Embryonic facial prominence (tissue), 1 donor: Measurements from ENCODE around the gene TP63.

Source experiments
- DNase-seq: peaks from one replicate; pipeline ENCODE4 v3.0.0-alpha.2; 2016; ENCODE audit errors: extremely low spot score

Gene TP63

DNA sequence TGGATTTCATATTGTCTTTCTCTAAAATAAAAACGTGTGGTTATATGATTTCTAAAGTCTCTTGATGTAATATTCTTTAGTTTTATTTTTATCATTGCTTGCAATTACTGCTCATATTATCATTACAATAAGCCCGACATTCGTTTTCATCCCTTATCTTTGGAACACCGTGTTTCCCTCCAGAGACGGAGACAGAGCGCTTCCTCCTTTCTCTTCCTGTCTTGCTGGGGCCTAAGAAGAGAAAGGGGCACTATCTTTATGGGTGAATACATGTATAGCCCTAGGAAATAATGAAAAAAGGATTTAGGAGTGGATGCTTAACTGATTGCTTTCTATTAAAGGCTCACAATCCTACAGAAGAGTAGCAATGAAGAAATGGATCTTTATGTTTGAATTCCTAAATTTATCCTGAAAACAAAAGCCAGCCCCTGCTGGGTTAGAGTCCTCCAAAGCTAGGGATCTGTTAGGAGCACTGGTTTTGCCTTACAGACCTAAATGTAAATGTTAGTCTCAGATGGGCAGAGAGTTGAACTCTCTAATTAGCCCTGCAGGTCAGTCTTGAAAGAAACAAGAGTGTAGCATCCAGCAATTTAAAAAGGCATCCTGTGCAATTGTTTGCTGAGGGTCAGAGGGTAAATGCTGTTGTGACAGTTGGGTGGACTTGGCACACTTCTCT is 145.1 kb downstream of the TP63 start:
- DNase-seq = no peak

DNA sequence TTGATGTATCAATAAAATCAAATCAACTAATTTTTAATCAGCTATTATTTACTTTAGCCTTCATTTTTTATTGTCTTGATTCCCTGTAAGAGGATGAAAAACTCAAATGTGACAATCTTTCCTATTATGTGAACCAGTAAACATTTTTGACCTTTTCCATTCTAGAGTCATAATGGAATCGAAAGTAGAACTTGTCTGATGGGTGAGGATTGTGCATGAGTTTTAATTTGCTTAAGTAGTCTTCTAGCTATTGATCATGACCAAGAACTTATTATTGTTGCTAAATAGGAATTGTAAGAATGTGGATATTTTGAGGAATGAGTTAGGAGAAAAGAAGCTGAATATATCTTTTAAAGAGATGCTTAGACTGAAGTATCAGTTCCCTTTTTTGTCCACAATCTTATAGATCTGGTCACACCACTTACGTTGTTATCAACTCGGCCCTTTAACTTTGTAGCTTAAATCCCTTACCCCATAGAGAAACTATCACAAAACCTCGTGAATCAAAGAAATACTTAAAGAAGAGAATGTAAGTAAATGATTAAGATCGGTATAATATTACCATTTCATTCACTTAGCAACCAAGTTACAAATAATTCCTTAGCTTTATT is 147.3 kb downstream of the TP63 start:
- no peak for DNase-seq

DNA sequence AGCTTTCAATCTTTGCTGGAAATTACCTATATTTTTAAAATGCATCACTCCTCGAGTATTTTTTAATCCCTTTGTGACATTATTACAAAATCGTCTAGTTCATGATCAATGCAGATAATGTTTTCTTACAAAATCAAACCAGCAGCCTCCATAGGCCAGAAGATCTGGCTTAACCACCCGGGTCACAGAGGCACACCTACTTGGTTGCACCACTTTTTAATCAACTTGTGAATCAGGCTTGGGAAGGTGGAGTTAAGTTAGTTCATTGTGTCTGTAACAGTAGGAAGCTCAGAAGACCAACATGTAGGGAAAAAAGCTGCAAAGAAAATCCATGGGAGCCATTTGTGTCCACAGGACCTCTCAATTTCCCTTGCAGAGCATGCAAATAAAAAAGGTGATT is 148.0 kb downstream of the TP63 start:
- no peak for DNase-seq

- no peak for DNase-seq
Measured at GRCh38 chr3:189780546-189781270, 149.5 kb downstream of the TP63 start.

- no peak for DNase-seq
Measured at GRCh38 chr3:189781415-189781814, 150.2 kb downstream of the TP63 start.

DNA sequence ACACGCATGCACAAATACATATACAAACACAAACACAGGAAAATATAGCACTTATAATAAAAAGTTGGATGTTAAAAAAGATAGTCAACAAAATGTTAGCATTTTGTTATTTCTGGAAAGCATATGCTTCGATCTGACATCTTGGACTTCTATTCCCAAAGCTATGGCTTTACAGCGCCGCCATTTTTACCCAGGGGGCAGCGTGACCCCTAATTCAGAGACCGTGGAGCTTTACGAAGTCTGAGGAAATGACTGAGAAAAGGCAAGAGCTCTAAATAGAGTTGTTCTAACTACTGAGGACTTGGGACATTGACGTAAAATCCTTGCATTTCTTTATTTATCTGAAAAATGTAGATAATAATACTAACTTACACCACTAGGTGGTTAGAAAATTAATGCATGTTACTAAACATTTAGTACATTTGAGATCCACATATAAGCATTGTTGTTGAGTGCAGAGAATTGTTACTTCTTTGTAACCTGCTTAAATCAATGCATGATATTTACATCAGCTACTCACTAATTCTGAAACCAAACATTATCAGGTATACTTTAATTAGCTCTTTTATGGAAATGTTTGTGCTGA is 155.4 kb downstream of the TP63 start:
- no peak for DNase-seq

GRCh38 chr3:189787191-189787590 is 156.0 kb downstream of the TP63 start:
- DNase-seq = no peak

DNA sequence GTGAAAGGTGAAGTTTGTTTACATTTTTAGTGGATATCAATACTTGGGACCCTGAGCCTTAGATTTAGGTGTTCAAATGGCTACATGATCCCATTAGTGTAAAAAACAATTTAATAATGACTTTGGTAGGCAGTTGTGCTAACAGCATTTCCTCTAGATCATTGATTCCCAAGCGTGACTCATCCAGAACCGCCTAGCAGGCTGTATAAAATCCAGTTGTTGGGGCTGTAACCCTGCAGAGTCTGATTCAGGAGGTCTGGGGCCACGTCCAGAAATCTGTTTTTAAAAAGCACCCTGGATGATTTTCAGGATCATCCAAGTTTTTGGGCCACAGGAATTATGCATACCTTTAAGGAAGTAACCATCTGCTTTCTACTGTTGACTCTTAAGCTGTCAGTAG is 156.4 kb downstream of the TP63 start:
- no peak for DNase-seq

DNA sequence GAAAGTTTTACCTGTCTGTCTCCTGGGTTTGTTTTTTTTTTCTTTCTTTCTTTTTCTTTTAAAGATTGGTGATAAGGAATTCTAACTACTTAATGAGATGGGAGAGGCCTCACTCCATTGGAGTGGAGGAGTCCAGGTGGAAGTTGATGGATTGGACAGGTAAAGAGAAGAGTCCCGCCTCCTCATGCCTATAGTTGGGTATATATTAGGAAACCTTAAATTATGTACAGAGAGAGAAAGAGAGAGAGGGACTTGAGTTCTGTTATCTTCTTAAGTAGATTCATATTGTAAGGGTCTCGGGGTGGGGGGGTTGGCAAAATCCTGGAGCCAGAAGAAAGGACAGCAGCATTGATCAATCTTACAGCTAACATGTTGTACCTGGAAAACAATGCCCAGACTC is 158.2 kb downstream of the TP63 start:
- DNase-seq = no peak

DNA sequence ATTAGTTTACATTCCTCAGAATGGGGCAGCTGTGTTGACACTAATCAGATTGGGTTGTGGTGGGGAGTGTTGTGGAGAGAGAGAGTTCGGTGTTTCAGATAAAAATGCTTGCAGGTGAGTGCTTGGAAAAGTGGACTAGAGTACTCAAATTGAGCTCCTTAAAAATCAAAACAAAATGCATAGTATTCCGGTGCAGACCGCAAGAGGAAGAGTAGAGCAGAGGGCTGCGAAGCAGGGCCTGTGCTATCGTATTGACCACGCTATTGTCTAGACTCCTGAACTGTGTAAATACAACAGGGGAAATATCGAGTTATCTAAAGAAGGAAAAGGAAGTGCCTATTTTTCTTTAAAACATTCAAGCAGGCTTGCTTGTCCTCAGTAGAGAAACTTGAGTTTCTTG is 159.5 kb downstream of the TP63 start:
- DNase-seq = no peak

GRCh38 chr3:189792046-189792929 is 161.1 kb downstream of the TP63 start:
- DNase-seq = no peak

- DNase-seq = no peak
Measured at GRCh38 chr3:189794518-189794917, 163.3 kb downstream of the TP63 start.

DNA sequence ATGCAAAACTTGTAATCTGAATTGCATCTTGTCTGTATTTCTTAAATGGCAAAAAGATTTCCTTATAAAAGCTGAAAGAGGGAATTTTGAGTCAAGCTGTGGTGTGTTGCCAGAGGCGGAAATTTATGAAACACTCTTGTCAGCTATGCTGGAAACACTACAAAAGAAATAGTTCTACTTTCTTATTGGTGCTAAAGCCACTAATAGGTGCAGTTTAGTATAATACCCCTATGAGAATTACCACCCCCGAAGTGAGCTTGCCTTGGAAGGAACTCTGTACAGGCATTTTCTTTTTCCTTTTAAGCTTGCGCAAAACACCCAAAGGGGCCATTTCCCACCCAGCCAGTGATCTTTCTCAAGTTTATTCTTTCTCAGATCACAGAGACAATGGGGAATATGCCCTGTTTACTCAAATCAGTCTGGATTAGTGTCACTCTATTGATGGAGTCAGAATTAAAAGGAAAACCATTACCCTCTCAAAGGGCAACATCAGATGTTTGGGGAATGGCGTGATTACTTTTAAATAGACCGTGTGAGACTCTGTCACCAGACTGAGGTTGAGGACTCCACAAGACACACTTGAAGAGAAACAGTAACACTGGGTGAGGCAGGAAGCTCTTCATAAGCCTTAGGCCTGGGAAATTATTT is 166.0 kb downstream of the TP63 start:
- no peak for DNase-seq

DNA sequence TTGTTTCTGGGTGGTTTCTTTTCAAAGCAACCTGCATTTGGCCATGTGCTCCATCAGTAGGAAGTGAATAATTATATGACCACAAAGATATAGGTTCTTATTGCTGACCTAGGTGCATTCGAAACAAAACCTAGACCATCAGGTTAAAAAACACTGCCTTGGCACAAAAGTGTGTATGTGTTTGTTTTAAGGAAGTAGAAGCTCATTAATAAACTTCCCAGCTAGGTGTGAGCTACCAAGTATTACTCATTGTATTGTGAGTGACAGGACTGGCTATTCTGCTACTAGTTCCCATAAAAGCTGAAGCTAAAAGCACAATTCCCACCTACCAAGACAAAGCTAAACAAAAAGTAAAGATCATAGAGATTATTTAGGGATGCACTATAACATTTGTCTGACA is 168.2 kb downstream of the TP63 start:
- DNase-seq = no peak

DNA sequence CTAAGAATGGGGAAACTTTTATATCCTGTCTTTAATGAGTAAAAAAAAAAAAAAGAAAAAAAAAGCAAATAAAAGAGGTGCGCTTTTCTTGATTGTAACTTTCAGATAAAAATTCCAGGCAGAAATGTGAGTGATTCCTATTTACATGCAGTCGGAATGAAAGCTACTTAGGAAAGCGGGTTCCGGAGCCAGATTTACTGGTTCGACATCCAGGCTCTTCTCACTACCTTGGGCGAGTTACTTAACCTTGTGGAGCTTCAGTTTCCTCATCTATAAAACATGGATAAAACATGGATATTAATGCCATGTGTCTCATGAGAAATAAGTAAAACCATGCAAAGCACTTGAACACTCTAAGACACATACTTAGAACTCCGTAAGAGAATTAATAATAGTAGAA is 169.2 kb downstream of the TP63 start:
- DNase-seq = no peak

- DNase-seq = no peak
Measured at GRCh38 chr3:189803254-189803653, 172.1 kb downstream of the TP63 start.

DNA sequence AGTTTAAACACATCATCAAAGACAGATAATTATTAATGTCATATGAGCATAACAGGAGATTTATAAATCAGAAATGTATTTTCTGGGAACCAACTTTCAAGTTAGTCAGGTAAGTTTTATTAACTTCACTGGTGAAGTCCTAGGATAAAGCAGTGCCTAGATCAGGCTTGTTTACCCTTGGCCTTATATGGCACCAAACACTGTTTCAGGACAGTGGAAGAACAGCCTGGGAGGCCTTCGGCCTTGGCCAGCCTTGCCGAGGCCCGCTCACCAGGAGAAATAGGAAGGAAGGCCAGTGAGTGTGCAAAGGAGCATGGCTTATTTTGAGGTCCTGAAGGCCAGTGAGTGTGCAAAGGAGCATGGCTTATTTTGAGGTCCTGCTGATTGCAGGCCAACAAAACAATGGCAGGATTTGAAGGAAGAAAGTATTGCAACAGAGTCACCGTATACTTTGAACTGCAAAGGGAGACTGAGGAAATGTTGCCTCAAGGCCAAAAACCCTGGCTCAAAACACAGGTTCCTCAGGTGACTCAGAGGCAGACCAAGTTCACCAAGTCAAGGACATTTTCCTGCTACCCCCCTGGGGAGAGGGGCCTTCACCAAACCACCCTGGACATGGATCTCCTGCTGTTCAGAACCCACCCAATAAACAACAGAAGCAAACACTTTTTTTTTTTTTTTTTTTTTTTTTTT is 174.3 kb downstream of the TP63 start:
- no peak for DNase-seq

DNA sequence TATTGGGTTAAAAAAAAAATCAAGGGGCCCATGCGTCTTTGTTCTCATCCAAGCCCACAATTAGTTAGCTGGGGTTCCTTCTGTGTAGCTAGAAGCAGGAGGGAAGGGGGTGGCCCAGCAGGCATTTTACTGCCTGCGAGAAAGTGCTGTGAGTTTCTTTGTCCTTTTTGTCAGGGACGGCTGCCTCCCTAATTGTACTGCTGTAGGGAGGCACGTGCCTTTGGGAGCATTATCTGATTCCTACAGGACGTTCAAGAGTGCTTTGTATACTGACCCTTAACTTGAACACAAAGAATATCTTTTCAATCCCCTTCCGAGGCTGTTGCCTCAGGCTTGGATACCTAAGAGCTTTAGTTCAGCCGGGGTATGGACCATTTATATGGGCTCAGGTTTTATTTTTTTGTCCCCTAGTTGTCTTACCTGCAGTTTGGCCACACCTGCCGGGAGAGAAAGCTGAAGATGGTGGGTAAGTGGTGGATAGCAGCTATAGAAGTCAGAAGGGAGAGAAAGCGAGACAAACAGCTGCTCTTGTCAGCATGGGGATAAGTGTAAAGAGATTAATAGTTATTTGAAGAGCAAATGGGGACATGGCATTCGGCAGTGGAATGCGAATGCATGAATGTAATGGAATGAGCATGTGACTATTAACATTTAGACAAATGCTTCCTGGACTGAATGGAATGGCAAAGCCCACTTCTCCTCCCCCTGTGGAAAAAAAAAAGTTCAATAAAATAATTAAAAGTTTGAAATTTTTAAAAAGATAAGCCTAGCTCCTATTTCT is 175.2 kb downstream of the TP63 start:
- no peak for DNase-seq

DNA sequence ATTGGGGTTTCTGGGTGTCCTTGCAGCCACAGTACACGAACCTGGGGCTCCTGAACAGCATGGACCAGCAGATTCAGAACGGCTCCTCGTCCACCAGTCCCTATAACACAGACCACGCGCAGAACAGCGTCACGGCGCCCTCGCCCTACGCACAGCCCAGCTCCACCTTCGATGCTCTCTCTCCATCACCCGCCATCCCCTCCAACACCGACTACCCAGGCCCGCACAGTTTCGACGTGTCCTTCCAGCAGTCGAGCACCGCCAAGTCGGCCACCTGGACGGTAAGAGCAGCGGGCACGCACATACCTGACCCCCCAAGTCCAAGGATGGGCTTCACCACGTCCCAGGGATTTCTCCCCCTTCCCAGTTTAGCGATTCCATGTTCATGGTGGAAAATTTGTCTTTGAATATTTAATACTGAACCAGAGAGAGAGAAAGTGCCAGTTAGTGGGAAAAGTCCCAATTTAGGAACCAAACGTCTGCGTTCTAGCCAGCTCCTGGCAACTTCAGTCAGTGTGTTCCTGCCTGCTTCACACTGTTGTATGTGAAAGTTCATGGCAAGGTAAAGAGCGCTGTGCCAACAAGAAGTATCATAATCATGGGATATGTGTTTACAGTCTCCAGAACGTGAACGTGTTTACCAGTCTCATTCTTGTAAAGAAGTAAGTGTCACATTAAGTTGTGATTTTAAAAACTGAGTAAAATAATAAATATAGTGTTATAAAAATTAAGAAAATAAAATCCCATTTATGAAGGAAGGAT is 177.2 kb downstream of the TP63 start:
- DNase-seq = no peak
